SK-N-SH treated with all-trans-retinoic acid at 6 μM for 48 hours (cell line): ENCODE measurements around the gene ASPHD1.

Experiments
- ISL1 ChIP-seq: fragments of 250-450 bp; sonication (Bioruptor Pico); IDR thresholded peaks from 2 replicates; pipeline ENCODE4 v2.1.2; 2022; ENCODE audit warnings: mild to moderate bottlenecking, moderate library complexity
- PATZ1 ChIP-seq: fragments of 250-450 bp; sonication (Bioruptor Pico); IDR thresholded peaks from 2 replicates; pipeline ENCODE4 v1.8.0; 2020; ENCODE audit warnings: mild to moderate bottlenecking, moderate library complexity, borderline replicate concordance
- ZFP30 ChIP-seq: fragments of 450-650 bp; formaldehyde crosslinking; IDR thresholded peaks from 2 replicates; pipeline ENCODE4 v1.5.0; 2022; ENCODE audit warnings: mild to moderate bottlenecking, moderate library complexity
- ZNF8 ChIP-seq: fragments of 450-650 bp; formaldehyde crosslinking; IDR thresholded peaks from 2 replicates; pipeline ENCODE4 v1.5.0; 2020; ENCODE audit warnings: mild to moderate bottlenecking, moderate library complexity

- no peak for TF ChIP-seq PATZ1 (CRISPR knock-in tag)
- TF ChIP-seq ZNF8 (CRISPR knock-in tag) = no peak
- no peak for TF ChIP-seq ISL1 (CRISPR knock-in tag)
- no peak for TF ChIP-seq ZFP30
Observed at GRCh38 chr16:29876594-29877249, 23.6 kb upstream of the ASPHD1 start.
